ENCODE results near the gene LPAR6.

GRCh38 chr13:48383384-48383783, 29.5 kb downstream of the LPAR6 start:
- no peak for TF ChIP-seq POLR2A (IDR thresholded peaks at IDR 0.05)
- TF ChIP-seq CTCF (IDR thresholded peaks at IDR 0.05): no peak
